Endodermal cell (in vitro differentiated cells): Measurements from ENCODE around the gene SLC38A5. TPM values are rescaled to one million over a fixed set of nuclear protein-coding genes. Genes with fewer than 3 reads are reported as not detected.

Experiments
- DNase-seq: peaks from one replicate; pipeline ENCODE4 v3.0.0-alpha.2; 2017
- H3K27ac ChIP-seq: 2 replicates; pipeline ENCODE4 v1.5.1; 2013; ENCODE audit warnings: mild to moderate bottlenecking, low read depth, low read length, moderate library complexity
- H3K27me3 ChIP-seq: 2 replicates; pipeline ENCODE4 v1.6.1; 2013; ENCODE audit warnings: mild to moderate bottlenecking, low read length, moderate library complexity; ENCODE audit not compliant: insufficient read depth, control insufficient read depth, poor library complexity, severe bottlenecking
- H3K36me3 ChIP-seq: 2 replicates; pipeline ENCODE4 v1.7.0; 2013; ENCODE audit warnings: mild to moderate bottlenecking, low read length, moderate library complexity; ENCODE audit not compliant: control insufficient read depth, insufficient read depth
- H3K4me1 ChIP-seq: one replicate; pipeline ENCODE4 v1.7.0; 2013; ENCODE audit warnings: low read length; ENCODE audit not compliant: control insufficient read depth, insufficient read depth
- H3K4me3 ChIP-seq: 2 replicates; pipeline ENCODE4 v1.5.1; 2013; ENCODE audit warnings: mild to moderate bottlenecking, low read length, moderate library complexity
- H3K9ac ChIP-seq: 2 replicates; pipeline ENCODE4 v1.6.1; 2013; ENCODE audit warnings: mild to moderate bottlenecking, low read length, moderate library complexity; ENCODE audit not compliant: poor library complexity, severe bottlenecking; ENCODE audit errors: extremely low read depth
- H3K9me3 ChIP-seq: 2 replicates; pipeline ENCODE4 v1.6.1; 2013; ENCODE audit warnings: mild to moderate bottlenecking, low read length, moderate library complexity; ENCODE audit not compliant: control insufficient read depth
- H3K27ac Mint-ChIP-seq: 2 replicates; pipeline ENCODE4 v1.8.0; 2020; ENCODE audit warnings: mixed read lengths
- H3K27me3 Mint-ChIP-seq: 2 replicates; pipeline ENCODE4 v1.8.0; 2021; ENCODE audit warnings: mild to moderate bottlenecking, mixed read lengths; ENCODE audit not compliant: insufficient read depth
- H3K36me3 Mint-ChIP-seq: 2 replicates; pipeline ENCODE4 v1.8.0; 2020; ENCODE audit warnings: low read depth, mixed read lengths
- H3K4me1 Mint-ChIP-seq: 2 replicates; pipeline ENCODE4 v1.8.0; 2020; ENCODE audit warnings: mixed read lengths
- H3K4me3 Mint-ChIP-seq: 2 replicates; pipeline ENCODE4 v1.8.0; 2020; ENCODE audit warnings: mild to moderate bottlenecking, moderate library complexity, mixed read lengths
- H3K9me3 Mint-ChIP-seq: 2 replicates; pipeline ENCODE4 v1.8.0; 2020; ENCODE audit warnings: mild to moderate bottlenecking, mixed read lengths
- WGBS, 2 experiments: methylation state at CpG; one replicate each; pipeline versions ENCODE4 v1.1.5 to v1.1.7; 2013; ENCODE audit warnings: missing lambda C conversion rate in 2 of 2, mixed read lengths in 1 of 2; ENCODE audit not compliant: insufficient coverage in 1 of 2, insufficient read length in 1 of 2; 5-methylcytosine and 5-hydroxymethylcytosine counted together
- total RNA-seq, 2 donors: library from RNA; stranded (reverse); fragmentation: NEBNext Ultra II Directional in 1 of 2; extraction: Animal tissue kit (Norgen Biotek cat#: 25700) in 1 of 2; gene quantifications; 2 replicates in 1 of 2; 3 replicates in 1 of 2; pipeline ENCODE4 v1.2.1, GENCODE V29; 2021
- TF ChIP-seq, protein P1 (sequence below): fragments of 200-600 bp; sonication (generic); conservative IDR thresholded peaks from 2 replicates; pipeline ENCODE4 v1.5.0; 2021; ENCODE audit warnings: antibody characterized with exemption, mild to moderate bottlenecking

Gene SLC38A5
- total RNA-seq, 2 donors from 2014 or later = 22.4 to 40.7 TPM

DNA sequence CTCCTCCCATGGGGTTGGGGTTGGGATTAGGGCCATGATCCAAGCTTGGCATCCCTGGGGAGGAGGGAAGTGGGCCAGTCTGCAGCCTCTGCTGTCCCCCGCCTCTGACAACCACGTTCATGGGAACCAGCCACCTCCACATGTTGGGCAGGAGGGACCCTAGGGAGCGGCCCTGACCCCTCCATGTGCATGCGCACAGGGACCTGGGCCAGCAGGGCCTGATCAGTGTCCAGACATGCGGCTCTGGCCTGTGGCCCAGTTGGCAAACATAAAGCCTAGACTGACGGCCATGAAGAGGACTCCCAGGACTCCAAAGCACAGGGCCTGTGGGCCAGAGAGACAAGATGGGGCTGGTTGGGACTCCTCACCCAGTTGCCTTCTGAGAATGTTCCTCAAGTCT, 11.3 kb downstream of the SLC38A5 start:
- Mint-ChIP-seq H3K36me3 (peaks cover 41% of the 10 kb centered on the region), H3K27me3 (no peaks in the 10 kb centered on the region), H3K9me3 (peaks cover 69% of the 10 kb centered on the region), H3K27ac (no peak overlapping the region), H3K4me1 (peaks cover 2% of the 10 kb centered on the region), H3K4me3 (no peak overlapping the region)
- no peak overlapping the region for H3K27ac ChIP-seq
- DNase-seq = no peak
- H3K9ac ChIP-seq = no peak overlapping the region
- H3K4me3 ChIP-seq = no peak overlapping the region
- 91 to 100% methylated on average over 1 to 6 of the region's 6 CpGs for WGBS, 2 experiments
- H3K9me3 ChIP-seq = no peaks in the 10 kb centered on the region
- no peaks in the 10 kb centered on the region for H3K27me3 ChIP-seq
- H3K36me3 ChIP-seq = peaks cover 31% of the 10 kb centered on the region
- no peaks in the 10 kb centered on the region for H3K4me1 ChIP-seq
- TF ChIP-seq, protein P1, sequence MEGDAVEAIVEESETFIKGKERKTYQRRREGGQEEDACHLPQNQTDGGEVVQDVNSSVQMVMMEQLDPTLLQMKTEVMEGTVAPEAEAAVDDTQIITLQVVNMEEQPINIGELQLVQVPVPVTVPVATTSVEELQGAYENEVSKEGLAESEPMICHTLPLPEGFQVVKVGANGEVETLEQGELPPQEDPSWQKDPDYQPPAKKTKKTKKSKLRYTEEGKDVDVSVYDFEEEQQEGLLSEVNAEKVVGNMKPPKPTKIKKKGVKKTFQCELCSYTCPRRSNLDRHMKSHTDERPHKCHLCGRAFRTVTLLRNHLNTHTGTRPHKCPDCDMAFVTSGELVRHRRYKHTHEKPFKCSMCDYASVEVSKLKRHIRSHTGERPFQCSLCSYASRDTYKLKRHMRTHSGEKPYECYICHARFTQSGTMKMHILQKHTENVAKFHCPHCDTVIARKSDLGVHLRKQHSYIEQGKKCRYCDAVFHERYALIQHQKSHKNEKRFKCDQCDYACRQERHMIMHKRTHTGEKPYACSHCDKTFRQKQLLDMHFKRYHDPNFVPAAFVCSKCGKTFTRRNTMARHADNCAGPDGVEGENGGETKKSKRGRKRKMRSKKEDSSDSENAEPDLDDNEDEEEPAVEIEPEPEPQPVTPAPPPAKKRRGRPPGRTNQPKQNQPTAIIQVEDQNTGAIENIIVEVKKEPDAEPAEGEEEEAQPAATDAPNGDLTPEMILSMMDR = no peak

DNA sequence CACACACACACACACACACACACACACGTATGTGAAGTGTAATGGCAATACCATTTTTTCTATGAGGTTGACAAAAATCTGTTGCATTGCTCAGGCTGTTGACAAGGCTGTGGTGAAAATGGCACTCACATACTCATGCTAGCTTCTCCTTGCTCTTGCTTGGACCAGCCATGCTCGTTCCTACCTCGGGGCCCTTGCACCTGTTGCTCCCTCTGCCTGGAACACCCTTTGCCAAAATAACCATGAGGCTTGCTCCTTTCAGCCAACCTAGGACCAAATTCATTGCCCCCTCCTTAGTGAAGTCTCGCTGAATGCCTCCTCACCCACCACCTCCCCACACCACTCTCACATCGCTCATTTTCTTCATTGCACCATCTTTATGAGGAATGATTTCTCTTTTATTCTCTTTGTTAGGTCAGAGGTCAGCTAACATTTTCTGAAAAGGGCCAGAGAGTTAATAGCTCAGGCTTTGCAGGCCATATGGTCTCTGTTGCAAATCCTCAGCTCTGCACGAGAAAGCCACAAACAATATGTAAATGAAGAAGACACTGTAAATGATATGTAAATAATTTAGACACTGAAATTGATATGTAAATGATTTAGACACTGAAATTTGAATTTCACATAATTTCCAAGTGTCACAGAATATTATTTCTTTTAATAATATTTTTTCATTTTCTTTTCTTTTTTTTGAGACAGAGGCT, 13.3 kb downstream of the SLC38A5 start:
- Mint-ChIP-seq H3K36me3 (peaks cover 31% of the 10 kb centered on the region), H3K4me1 (no peaks in the 10 kb centered on the region), H3K9me3 (peaks cover 63% of the 10 kb centered on the region), H3K27ac (no peak overlapping the region), H3K27me3 (no peaks in the 10 kb centered on the region), H3K4me3 (no peak overlapping the region)
- Histone ChIP-seq H3K9ac (no peak overlapping the region), H3K36me3 (peaks cover 20% of the 10 kb centered on the region), H3K4me1 (no peaks in the 10 kb centered on the region), H3K27ac (no peak overlapping the region), H3K9me3 (no peaks in the 10 kb centered on the region), H3K27me3 (no peaks in the 10 kb centered on the region), H3K4me3 (no peak overlapping the region)
- WGBS, 2 experiments = 90 to 99% methylated on average over 2 to 4 of the region's 6 CpGs
- DNase-seq = no peak
- TF ChIP-seq, protein P1 = no peak

DNA sequence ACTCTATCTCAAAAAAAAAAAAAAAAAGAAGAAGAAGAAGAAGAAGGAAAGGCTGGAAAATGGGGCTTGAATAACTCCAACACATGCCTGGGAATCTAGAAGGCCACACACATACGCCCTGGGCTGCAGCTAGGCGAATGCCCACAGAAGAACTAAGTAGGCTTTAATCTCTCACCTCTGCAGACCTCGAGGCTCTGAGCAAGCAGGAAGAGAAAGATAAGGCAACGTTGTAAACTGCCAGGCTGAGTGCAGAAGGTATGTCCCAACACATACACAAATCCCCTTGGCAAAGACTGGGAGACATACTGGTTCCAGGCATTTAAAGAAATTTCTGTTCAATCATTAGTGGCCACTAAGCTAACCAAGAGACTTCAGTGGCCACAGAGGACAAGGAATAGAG, 18.4 kb downstream of the SLC38A5 start:
- Histone ChIP-seq H3K27me3 (no peaks in the 10 kb centered on the region), H3K27ac (no peak overlapping the region), H3K4me1 (no peaks in the 10 kb centered on the region), H3K9me3 (no peaks in the 10 kb centered on the region), H3K9ac (no peak overlapping the region), H3K4me3 (no peak overlapping the region), H3K36me3 (no peaks in the 10 kb centered on the region)
- Mint-ChIP-seq H3K27ac (no peak overlapping the region), H3K27me3 (peaks cover 2% of the 10 kb centered on the region), H3K36me3 (peaks cover 1% of the 10 kb centered on the region), H3K4me1 (no peaks in the 10 kb centered on the region), H3K9me3 (peaks cover 45% of the 10 kb centered on the region), H3K4me3 (no peak overlapping the region)
- TF ChIP-seq, protein P1 = no peak
- no peak for DNase-seq
- 55% methylated on average over 3 of the region's 4 CpGs; no CpG with 5 or more reads in 1 of the 2 experiments for WGBS, 2 experiments
